Measurements from ENCODE around the gene DEXI.

- TF ChIP-seq CTCF (IDR thresholded peaks at IDR 0.05; ENCODE audit: low read depth, low read length, poor library complexity, severe bottlenecking) (no peak), EZH2phosphoT487 (IDR thresholded peaks at IDR 0.05; ENCODE audit: borderline replicate concordance, low read length) (no peak)
These were observed 36.7 kb upstream of the DEXI start for GRCh38 chr16:10978871-10979446.
